Neural cell (in vitro differentiated cells): Measurements from ENCODE around the gene MT1X.

Experiments used
- CTCF ChIP-seq: fragments of 450-650 bp; IDR thresholded peaks from 2 replicates; pipeline ENCODE4 v1.5.1; 2014; ENCODE audit warnings: antibody characterized with exemption, mild to moderate bottlenecking, moderate library complexity; ENCODE audit not compliant: poor library complexity, severe bottlenecking
- EZH2 ChIP-seq: fragments of 200-600, 300-800 bp; shearing (Covaris generic), sonication (generic); IDR thresholded peaks from 2 replicates; pipeline ENCODE4 v1.6.1; 2014; ENCODE audit warnings: antibody characterized with exemption, low read length, borderline replicate concordance, mild to moderate bottlenecking; ENCODE audit not compliant: insufficient read depth, poor library complexity, severe bottlenecking
- POLR2AphosphoS5 ChIP-seq: IDR thresholded peaks from 2 replicates; pipeline ENCODE4 v1.6.1; 2012
- RAD21 ChIP-seq: fragments of 450-650 bp; conservative IDR thresholded peaks from 2 replicates; pipeline ENCODE4 v1.6.1; 2014; ENCODE audit warnings: antibody characterized with exemption, mild to moderate bottlenecking, moderate library complexity
- SMC3 ChIP-seq: fragments of 450-650 bp; conservative IDR thresholded peaks from 2 replicates; pipeline ENCODE4 v1.6.1; 2014; ENCODE audit warnings: antibody characterized with exemption, mild to moderate bottlenecking, moderate library complexity; ENCODE audit not compliant: poor library complexity
- TAF1 ChIP-seq: IDR thresholded peaks from 2 replicates; pipeline ENCODE4 v1.6.1; 2012; ENCODE audit warnings: low read depth
- TF ChIP-seq, protein P1 (sequence below): IDR thresholded peaks from 2 replicates; pipeline ENCODE4 v1.6.1; 2012; ENCODE audit warnings: borderline replicate concordance

- no peak for TF ChIP-seq CTCF
- no peak for TF ChIP-seq SMC3
- no peak for TF ChIP-seq RAD21
- no peak for TF ChIP-seq EZH2
- TF ChIP-seq TAF1 = no peak
- TF ChIP-seq, protein P1, sequence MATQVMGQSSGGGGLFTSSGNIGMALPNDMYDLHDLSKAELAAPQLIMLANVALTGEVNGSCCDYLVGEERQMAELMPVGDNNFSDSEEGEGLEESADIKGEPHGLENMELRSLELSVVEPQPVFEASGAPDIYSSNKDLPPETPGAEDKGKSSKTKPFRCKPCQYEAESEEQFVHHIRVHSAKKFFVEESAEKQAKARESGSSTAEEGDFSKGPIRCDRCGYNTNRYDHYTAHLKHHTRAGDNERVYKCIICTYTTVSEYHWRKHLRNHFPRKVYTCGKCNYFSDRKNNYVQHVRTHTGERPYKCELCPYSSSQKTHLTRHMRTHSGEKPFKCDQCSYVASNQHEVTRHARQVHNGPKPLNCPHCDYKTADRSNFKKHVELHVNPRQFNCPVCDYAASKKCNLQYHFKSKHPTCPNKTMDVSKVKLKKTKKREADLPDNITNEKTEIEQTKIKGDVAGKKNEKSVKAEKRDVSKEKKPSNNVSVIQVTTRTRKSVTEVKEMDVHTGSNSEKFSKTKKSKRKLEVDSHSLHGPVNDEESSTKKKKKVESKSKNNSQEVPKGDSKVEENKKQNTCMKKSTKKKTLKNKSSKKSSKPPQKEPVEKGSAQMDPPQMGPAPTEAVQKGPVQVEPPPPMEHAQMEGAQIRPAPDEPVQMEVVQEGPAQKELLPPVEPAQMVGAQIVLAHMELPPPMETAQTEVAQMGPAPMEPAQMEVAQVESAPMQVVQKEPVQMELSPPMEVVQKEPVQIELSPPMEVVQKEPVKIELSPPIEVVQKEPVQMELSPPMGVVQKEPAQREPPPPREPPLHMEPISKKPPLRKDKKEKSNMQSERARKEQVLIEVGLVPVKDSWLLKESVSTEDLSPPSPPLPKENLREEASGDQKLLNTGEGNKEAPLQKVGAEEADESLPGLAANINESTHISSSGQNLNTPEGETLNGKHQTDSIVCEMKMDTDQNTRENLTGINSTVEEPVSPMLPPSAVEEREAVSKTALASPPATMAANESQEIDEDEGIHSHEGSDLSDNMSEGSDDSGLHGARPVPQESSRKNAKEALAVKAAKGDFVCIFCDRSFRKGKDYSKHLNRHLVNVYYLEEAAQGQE = no peak
- TF ChIP-seq POLR2AphosphoS5 = no peak
Measured at GRCh38 chr16:56711862-56712261, 29.6 kb downstream of the MT1X start.
